ENCODE data around the gene C6orf15. TPM values are rescaled to one million over a fixed set of nuclear protein-coding genes. Genes with fewer than 3 reads are reported as not detected.

The C6orf15 gene
- total RNA-seq, 1 experiment from 2014 or later: not detected

DNA sequence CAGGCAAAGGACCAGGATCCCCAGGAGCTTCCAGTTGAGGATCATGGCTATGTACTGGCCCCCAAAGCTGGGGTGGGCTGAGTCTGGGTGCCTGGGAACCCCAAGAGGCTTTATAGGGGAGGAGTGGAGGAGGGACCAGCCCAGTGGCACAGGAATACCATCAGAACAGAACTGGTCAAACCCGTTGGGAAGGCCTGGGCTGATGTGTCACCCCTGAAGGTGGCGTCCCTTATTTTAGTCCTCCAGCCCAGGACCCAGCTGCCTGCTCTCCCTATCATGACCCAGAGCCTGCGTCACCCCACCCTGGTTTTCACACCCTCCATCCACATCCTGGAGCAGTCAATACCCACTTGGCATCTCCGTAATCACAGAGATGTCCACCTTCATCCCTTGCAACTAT lies 26.6 kb upstream of the C6orf15 start, which contains the start of gene PSORS1C2:
TSS of gene PSORS1C2 (minus strand) at position 85 of the 400 bp plus-strand sequence. CDS start at position 45, 40 bp downstream.
- Histone ChIP-seq H3K4me2 (ENCODE audit: low read length) (no peak within 1 kb of the TSS; the same call in 1 of the 2 replicates), H3K79me2 (ENCODE audit: low read length) (no peaks in the 10 kb centered on the region), H3K4me3 (ENCODE audit: low read length) (no peak within 1 kb of the TSS), H3K27ac (ENCODE audit: low read length) (no peak within 1 kb of the TSS), H3K27me3 (ENCODE audit: low read length) (no peaks in the 10 kb centered on the region), H3K36me3 (ENCODE audit: low read depth, low read length) (no peaks in the 10 kb centered on the region), H2AFZ (ENCODE audit: low read length) (no peak within 1 kb of the TSS), H3K9ac (ENCODE audit: low read length) (no peak within 1 kb of the TSS), H3K4me1 (ENCODE audit: insufficient read depth, low read length) (peaks cover 4% of the 10 kb centered on the region; the same call in 1 of the 2 replicates), H4K20me1 (ENCODE audit: low read length) (no peaks in the 10 kb centered on the region), H3F3A (ENCODE audit: low read length, unreplicated experiment) (no peaks in the 10 kb centered on the region), H3K9me3 (ENCODE audit: low read length) (no peaks in the 10 kb centered on the region), H3K9me2 (replicated peaks; ENCODE audit: low read length) (no peaks in the 10 kb centered on the region)
- CTCF ChIA-PET: no interaction called here
- BruUV-seq (replicated peaks): no TSS peak
- TF ChIP-seq EZH2 (IDR thresholded peaks at IDR 0.05; ENCODE audit: low read length, unreplicated experiment): no peak
- TF ChIP-seq EZH2phosphoT487 (IDR thresholded peaks at IDR 0.05; ENCODE audit: borderline replicate concordance, low read length): no peak
- TF ChIP-seq, protein P1, sequence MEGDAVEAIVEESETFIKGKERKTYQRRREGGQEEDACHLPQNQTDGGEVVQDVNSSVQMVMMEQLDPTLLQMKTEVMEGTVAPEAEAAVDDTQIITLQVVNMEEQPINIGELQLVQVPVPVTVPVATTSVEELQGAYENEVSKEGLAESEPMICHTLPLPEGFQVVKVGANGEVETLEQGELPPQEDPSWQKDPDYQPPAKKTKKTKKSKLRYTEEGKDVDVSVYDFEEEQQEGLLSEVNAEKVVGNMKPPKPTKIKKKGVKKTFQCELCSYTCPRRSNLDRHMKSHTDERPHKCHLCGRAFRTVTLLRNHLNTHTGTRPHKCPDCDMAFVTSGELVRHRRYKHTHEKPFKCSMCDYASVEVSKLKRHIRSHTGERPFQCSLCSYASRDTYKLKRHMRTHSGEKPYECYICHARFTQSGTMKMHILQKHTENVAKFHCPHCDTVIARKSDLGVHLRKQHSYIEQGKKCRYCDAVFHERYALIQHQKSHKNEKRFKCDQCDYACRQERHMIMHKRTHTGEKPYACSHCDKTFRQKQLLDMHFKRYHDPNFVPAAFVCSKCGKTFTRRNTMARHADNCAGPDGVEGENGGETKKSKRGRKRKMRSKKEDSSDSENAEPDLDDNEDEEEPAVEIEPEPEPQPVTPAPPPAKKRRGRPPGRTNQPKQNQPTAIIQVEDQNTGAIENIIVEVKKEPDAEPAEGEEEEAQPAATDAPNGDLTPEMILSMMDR (conservative IDR thresholded peaks at IDR 0.05; ENCODE audit: low read depth, low read length): no peak
- DNase-seq (peak; percentile 25), ATAC-seq (no peak)
- intact Hi-C loops (cut with micrococcal nuclease): no loop called here
- POLR2A ChIA-PET (ENCODE audit: unreplicated experiment): interaction anchor here (0.8 kb wide), 1 partner anchor 19 kb away, joined by 3 read pairs; the partner anchor contains the start of gene TCF19

DNA sequence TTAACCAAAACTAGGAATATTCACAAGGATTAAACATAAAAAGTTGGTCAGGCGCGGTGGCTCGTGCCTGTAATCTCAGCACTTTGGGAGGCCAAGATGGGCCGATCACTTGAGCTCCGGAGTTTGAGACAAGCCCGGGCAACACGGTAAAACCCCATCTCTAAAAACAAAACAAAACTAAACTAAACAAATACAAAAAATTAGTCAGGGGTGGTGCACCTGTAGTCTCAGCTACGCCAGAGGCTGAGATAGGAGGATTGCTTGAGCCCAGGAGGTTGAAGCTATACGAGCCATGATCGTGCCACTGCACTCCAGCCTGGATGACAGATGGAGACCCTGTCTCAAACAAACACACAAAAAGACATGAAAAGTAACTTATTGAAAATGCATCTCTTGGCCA lies 23.3 kb upstream of the C6orf15 start:
- Histone ChIP-seq H3K4me3 (ENCODE audit: low read length) (no peak overlapping the region), H3K9me2 (replicated peaks; ENCODE audit: low read length) (no peaks in the 10 kb centered on the region), H4K20me1 (ENCODE audit: low read length) (no peaks in the 10 kb centered on the region), H3K4me1 (ENCODE audit: insufficient read depth, low read length) (peaks cover 4% of the 10 kb centered on the region; the same call in 1 of the 2 replicates), H3K79me2 (ENCODE audit: low read length) (no peaks in the 10 kb centered on the region), H3F3A (ENCODE audit: low read length, unreplicated experiment) (no peaks in the 10 kb centered on the region), H2AFZ (ENCODE audit: low read length) (no peak overlapping the region), H3K36me3 (ENCODE audit: low read depth, low read length) (no peaks in the 10 kb centered on the region), H3K9me3 (ENCODE audit: low read length) (no peaks in the 10 kb centered on the region), H3K4me2 (ENCODE audit: low read length) (no peak overlapping the region), H3K27ac (ENCODE audit: low read length) (no peak overlapping the region), H3K9ac (ENCODE audit: low read length) (no peak overlapping the region), H3K27me3 (ENCODE audit: low read length) (no peaks in the 10 kb centered on the region)
- POLR2A ChIA-PET (ENCODE audit: unreplicated experiment): no interaction called here
- intact Hi-C loops (cut with micrococcal nuclease): loop anchor here (2.0 kb wide), 1 partner anchor 231 kb away; no protein-coding TSS in a partner anchor
- TF ChIP-seq, protein P1 (conservative IDR thresholded peaks at IDR 0.05; ENCODE audit: low read depth, low read length): no peak
- TF ChIP-seq EZH2 (IDR thresholded peaks at IDR 0.05; ENCODE audit: low read length, unreplicated experiment): no peak
- no peak for TF ChIP-seq EZH2phosphoT487 (IDR thresholded peaks at IDR 0.05; ENCODE audit: borderline replicate concordance, low read length)
- no peak for DNase-seq
- CTCF ChIA-PET: no interaction called here
- no TSS peak for BruUV-seq (replicated peaks)
- no peak for ATAC-seq

DNA sequence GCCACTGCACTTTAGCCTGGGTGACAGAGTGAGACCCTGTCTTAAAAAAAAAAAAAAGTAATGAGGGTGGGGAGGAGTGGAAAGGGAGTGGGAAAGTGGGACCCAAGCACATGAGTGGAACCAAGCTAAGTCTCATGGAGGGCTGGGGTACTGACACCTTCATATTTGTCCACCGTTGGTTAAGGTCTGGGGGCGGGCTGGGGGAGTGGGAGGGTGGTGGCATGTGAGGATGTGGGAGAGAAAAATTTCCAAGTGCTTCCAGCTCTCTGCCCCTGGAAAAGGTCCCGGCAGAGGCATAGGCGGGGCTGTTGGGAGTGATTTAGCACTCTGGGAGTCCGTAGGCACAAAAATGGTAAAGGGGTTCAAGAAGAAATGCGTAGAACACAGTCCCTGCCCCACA lies 20.4 kb upstream of the C6orf15 start:
- no peaks in the 10 kb centered on the region for H3K27me3 ChIP-seq (ENCODE audit: low read length)
- DNase-seq: no peak
- no peaks in the 10 kb centered on the region for H3K36me3 ChIP-seq (ENCODE audit: low read depth, low read length)
- H3K79me2 ChIP-seq (ENCODE audit: low read length): no peaks in the 10 kb centered on the region
- intact Hi-C loops (cut with micrococcal nuclease): no loop called here
- ChIA-PET CTCF (no interaction called here), POLR2A (ENCODE audit: unreplicated experiment) (no interaction called here)
- H3K4me1 ChIP-seq (ENCODE audit: insufficient read depth, low read length): peaks cover 11% of the 10 kb centered on the region; the same call in 1 of the 2 replicates
- no peaks in the 10 kb centered on the region for H3K9me2 ChIP-seq (replicated peaks; ENCODE audit: low read length)
- TF ChIP-seq, protein P1 (conservative IDR thresholded peaks at IDR 0.05; ENCODE audit: low read depth, low read length): no peak
- TF ChIP-seq EZH2 (IDR thresholded peaks at IDR 0.05; ENCODE audit: low read length, unreplicated experiment): no peak
- no peak for TF ChIP-seq EZH2phosphoT487 (IDR thresholded peaks at IDR 0.05; ENCODE audit: borderline replicate concordance, low read length)
- H3K27ac ChIP-seq (ENCODE audit: low read length): no peak overlapping the region
- no peak for ATAC-seq
- no peak overlapping the region for H3K4me2 ChIP-seq (ENCODE audit: low read length)
- H4K20me1 ChIP-seq (ENCODE audit: low read length): no peaks in the 10 kb centered on the region
- BruUV-seq (replicated peaks): no TSS peak
- H3K4me3 ChIP-seq (ENCODE audit: low read length): no peak overlapping the region
- no peaks in the 10 kb centered on the region for H3F3A ChIP-seq (ENCODE audit: low read length, unreplicated experiment)
- H2AFZ ChIP-seq (ENCODE audit: low read length): no peak overlapping the region
- H3K9ac ChIP-seq (ENCODE audit: low read length): no peak overlapping the region
- H3K9me3 ChIP-seq (ENCODE audit: low read length): no peaks in the 10 kb centered on the region

All from PC-3 (cell line).